GM21576 (cell line): ENCODE data around the gene B2M.
"Not testable (repeated sequence)": the region's sequence is repeated elsewhere in the genome, so short reads cannot be mapped to it uniquely, and the experiment has no call there.

Experiments
- ATAC-seq: cut with Tn5 transposase; IDR thresholded peaks from one replicate; pipeline ENCODE4 v1.9.1; 2021; ENCODE audit warnings: mild to moderate bottlenecking, moderate library complexity; ENCODE audit not compliant: unreplicated experiment

Gene B2M

DNA sequence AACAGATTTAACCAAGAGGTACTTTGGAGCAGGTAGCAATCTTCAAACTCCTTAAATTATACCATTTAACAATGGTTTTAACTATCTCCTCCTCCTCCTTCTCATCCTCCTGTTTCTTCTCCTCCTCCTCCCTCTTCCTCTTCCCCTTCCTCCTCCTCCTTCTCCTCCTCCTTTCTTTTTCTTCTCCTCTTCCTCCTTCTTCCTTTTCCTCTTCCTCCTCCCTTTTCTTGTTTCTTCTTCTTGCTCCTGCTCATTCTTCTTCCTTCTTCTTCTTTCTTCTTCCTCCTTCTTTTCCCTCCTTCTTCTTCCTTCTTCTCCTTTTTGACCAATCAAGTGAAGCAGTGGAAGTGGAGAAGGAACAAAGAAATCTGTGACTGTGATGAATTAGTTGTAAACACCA is 14.3 kb upstream of the B2M start:
- no peak for ATAC-seq

DNA sequence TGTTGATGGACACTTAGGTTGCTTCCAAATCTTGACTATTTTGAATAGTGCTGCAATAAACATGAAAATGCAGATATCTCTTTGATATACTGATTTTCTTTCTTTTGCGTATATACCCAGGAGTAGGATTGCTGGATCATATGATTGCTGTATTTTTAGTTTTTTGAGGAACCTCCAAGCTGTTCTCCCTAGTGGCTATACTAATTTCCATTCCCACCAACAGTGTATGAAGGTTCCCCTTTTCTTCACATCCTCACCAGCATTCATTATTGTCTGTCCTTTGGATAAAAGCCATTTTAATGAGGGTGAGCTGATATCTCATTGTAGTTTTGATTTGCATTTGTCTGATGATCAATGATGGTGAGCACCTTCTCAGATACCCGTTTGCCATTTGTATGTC is 12.7 kb upstream of the B2M start:
- no peak for ATAC-seq

DNA sequence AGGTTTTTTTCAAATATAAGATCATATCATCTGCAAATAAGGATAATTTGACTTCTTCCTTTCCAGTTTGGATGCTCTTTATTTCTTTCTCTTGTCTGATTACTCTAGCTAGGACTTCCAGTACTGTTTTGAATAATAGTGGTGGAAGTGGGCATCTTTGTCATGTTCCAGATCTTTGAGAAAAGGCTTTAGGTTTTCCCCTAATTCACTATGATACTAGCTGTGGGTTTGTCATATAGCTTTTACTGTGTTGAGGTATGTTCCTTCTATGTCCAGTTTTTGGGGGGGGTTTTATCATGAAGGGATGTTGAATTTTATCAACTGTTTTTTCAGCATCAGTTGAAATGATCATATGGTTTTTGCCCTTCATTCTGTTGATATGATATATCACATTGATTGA is 10.6 kb upstream of the B2M start:
- not testable (repeated sequence) for ATAC-seq

DNA sequence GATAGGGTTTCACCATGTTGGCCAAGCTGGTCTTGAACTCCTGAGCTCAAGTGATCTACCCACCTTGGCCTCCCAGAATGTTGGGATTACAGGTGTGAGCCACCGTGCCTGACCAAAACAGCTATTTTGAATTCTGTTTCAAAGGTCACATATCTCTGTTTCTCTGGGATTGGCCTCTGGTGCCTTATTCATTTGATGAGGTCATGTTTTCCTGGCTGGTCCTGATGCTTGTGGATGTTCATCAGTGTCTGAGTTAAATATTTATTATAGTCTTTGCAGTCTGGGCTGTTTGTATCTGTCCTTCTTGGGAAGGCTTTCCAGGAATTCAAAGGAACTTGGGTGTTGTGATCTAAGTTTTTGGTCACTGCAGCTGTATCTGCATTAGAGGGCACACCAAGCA is 5.3 kb upstream of the B2M start:
- no peak for ATAC-seq

- ATAC-seq, result no peak
Observed at GRCh38 chr15:44706401-44706800, 4.9 kb upstream of the B2M start.

GRCh38 chr15:44706946-44707636 is 4.2 kb upstream of the B2M start:
- no peak for ATAC-seq

GRCh38 chr15:44710236-44711095 is 851 bp upstream of the B2M start:
- peak; percentile 32 for ATAC-seq

GRCh38 chr15:44711743-44712345 is 527 bp downstream of the B2M start:
- peak; percentile 11 for ATAC-seq

DNA sequence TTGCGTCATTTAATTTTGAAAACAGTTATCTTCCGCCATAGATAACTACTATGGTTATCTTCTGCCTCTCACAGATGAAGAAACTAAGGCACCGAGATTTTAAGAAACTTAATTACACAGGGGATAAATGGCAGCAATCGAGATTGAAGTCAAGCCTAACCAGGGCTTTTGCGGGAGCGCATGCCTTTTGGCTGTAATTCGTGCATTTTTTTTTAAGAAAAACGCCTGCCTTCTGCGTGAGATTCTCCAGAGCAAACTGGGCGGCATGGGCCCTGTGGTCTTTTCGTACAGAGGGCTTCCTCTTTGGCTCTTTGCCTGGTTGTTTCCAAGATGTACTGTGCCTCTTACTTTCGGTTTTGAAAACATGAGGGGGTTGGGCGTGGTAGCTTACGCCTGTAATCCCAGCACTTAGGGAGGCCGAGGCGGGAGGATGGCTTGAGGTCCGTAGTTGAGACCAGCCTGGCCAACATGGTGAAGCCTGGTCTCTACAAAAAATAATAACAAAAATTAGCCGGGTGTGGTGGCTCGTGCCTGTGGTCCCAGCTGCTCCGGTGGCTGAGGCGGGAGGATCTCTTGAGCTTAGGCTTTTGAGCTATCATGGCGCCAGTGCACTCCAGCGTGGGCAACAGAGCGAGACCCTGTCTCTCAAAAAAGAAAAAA is 1.2 kb downstream of the B2M start:
- no peak for ATAC-seq

DNA sequence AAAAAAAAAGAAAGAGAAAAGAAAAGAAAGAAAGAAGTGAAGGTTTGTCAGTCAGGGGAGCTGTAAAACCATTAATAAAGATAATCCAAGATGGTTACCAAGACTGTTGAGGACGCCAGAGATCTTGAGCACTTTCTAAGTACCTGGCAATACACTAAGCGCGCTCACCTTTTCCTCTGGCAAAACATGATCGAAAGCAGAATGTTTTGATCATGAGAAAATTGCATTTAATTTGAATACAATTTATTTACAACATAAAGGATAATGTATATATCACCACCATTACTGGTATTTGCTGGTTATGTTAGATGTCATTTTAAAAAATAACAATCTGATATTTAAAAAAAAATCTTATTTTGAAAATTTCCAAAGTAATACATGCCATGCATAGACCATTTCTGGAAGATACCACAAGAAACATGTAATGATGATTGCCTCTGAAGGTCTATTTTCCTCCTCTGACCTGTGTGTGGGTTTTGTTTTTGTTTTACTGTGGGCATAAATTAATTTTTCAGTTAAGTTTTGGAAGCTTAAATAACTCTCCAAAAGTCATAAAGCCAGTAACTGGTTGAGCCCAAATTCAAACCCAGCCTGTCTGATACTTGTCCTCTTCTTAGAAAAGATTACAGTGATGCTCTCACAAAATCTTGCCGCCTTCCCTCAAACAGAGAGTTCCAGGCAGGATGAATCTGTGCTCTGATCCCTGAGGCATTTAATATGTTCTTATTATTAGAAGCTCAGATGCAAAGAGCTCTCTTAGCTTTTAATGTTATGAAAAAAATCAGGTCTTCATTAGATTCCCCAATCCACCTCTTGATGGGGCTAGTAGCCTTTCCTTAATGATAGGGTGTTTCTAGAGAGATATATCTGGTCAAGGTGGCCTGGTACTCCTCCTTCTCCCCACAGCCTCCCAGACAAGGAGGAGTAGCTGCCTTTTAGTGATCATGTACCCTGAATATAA is 2.0 kb downstream of the B2M start:
- no peak for ATAC-seq

DNA sequence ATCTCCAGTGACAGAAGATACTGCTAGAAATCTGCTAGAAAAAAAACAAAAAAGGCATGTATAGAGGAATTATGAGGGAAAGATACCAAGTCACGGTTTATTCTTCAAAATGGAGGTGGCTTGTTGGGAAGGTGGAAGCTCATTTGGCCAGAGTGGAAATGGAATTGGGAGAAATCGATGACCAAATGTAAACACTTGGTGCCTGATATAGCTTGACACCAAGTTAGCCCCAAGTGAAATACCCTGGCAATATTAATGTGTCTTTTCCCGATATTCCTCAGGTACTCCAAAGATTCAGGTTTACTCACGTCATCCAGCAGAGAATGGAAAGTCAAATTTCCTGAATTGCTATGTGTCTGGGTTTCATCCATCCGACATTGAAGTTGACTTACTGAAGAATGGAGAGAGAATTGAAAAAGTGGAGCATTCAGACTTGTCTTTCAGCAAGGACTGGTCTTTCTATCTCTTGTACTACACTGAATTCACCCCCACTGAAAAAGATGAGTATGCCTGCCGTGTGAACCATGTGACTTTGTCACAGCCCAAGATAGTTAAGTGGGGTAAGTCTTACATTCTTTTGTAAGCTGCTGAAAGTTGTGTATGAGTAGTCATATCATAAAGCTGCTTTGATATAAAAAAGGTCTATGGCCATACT is 4.0 kb downstream of the B2M start:
- ATAC-seq, result no peak

DNA sequence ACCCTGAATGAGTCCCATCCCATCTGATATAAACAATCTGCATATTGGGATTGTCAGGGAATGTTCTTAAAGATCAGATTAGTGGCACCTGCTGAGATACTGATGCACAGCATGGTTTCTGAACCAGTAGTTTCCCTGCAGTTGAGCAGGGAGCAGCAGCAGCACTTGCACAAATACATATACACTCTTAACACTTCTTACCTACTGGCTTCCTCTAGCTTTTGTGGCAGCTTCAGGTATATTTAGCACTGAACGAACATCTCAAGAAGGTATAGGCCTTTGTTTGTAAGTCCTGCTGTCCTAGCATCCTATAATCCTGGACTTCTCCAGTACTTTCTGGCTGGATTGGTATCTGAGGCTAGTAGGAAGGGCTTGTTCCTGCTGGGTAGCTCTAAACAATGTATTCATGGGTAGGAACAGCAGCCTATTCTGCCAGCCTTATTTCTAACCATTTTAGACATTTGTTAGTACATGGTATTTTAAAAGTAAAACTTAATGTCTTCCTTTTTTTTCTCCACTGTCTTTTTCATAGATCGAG is 4.5 kb downstream of the B2M start:
- ATAC-seq, result no peak

DNA sequence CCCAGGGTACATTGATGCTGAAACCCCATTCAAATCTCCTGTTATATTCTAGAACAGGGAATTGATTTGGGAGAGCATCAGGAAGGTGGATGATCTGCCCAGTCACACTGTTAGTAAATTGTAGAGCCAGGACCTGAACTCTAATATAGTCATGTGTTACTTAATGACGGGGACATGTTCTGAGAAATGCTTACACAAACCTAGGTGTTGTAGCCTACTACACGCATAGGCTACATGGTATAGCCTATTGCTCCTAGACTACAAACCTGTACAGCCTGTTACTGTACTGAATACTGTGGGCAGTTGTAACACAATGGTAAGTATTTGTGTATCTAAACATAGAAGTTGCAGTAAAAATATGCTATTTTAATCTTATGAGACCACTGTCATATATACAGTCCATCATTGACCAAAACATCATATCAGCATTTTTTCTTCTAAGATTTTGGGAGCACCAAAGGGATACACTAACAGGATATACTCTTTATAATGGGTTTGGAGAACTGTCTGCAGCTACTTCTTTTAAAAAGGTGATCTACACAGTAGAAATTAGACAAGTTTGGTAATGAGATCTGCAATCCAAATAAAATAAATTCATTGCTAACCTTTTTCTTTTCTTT is 5.8 kb downstream of the B2M start:
- ATAC-seq, result no peak

DNA sequence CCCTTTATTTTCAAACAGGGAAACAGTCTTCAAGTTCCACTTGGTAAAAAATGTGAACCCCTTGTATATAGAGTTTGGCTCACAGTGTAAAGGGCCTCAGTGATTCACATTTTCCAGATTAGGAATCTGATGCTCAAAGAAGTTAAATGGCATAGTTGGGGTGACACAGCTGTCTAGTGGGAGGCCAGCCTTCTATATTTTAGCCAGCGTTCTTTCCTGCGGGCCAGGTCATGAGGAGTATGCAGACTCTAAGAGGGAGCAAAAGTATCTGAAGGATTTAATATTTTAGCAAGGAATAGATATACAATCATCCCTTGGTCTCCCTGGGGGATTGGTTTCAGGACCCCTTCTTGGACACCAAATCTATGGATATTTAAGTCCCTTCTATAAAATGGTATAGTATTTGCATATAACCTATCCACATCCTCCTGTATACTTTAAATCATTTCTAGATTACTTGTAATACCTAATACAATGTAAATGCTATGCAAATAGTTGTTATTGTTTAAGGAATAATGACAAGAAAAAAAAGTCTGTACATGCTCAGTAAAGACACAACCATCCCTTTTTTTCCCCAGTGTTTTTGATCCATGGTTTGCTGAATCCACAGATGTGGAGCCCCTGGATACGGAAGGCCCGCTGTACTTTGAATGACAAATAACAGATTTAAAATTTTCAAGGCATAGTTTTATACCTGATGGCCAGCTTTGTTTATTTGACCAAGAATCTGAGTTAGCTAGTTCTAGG is 7.0 kb downstream of the B2M start:
- no peak for ATAC-seq

- no peak for ATAC-seq
Observed at GRCh38 chr15:44718927-44719292, 7.6 kb downstream of the B2M start.

GRCh38 chr15:44719293-44719999 is 8.1 kb downstream of the B2M start:
- peak; percentile 50 for ATAC-seq

DNA sequence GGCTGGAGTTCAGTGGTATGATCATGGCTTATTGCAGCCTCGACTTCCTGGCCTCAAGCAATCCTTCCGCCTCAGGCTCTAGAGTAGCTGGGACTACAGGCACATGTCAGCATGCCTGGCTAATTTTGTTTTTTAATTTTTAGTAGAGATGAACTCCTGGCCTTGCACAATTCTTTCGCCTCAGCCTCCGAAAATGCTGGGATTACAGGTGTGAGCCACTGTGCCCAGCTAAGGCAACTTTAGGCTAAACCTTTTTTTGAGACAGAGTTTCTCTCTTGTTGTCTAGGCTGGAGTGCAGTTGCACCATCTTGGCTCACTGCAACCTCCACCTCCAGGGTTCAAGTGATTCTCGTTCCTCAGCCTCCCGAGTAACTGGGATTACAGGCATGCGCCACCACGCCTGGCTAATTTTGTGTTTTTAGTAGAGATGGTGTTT is 8.7 kb downstream of the B2M start:
- ATAC-seq, result not testable (repeated sequence)
